Jurkat, Clone E6-1 (cell line): ENCODE results near the gene ARPC1B. TPM values are rescaled to one million over a fixed set of nuclear protein-coding genes. Genes with fewer than 3 reads are reported as not detected.
"Not testable (repeated sequence)": the region's sequence is repeated elsewhere in the genome, so short reads cannot be mapped to it uniquely, and the experiment has no call there.

Source experiments
- DNase-seq: peaks from one replicate; pipeline ENCODE4 v3.0.0-alpha.2; 2011; ENCODE audit warnings: low read depth, low spot score
- H3K4me3 ChIP-seq: 2 replicates; pipeline ENCODE4 v1.5.1; 2011; ENCODE audit warnings: mild to moderate bottlenecking, low read length, control low read depth, moderate library complexity
- polyA plus RNA-seq: library from polyadenylated mRNA; unstranded; fragments of >200 nt; gene quantifications from one replicate; pipeline ENCODE4 v1.2.1, GENCODE V29; 2012; ENCODE audit warnings: missing spikeins; ENCODE audit not compliant: insufficient read length, insufficient read depth

ARPC1B gene
- polyA plus RNA-seq, result 235 TPM

DNA sequence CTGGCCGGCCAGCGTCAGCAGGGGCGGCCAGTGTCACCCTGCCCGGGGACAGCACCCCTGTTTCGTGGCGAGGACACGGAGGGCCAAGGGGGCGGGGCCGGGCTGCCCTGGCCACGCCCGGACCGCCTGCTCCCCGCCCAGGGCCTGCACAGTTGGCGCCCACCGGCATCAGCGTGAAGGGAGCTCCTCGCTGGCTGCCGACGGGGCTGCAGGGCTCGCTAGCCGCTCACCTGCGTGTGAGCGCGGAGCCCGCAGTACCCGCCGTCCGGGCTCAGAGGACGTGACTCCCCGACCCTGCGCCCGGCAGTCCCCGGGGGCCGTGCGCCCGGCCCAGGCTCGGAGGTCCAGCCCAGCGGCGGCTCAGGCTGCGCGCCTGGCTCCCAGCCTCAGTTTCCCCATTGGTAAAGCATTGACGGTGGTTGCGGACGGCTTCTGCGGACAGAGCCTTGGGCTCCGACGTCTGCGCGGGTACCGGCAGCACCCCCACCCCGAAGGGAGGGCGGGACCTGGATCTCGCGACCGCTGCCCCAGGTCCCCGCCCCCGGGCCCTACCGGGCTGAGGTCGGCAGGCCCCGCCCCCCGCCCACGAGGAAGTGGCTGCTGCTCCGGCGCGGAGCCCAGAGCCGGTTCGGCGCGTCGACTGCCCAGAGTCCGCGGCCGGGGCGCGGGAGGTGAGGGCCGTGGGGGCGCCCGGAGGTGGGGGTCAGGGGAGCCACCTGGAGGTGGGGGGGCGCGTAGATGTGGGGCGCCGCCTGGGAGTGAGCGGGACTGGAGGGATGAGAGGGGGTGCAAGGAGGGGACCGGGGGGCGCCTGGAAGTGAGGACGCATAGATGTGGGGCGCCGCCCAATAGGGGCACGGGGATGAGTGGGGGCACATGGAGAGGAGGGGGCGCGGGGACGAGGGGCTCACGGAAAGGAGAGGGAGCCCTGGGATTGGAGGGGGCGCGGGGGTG is at the start of gene ARPC1B:
ARPC1B (plus strand) TSS at position 620 of the 954 bp plus-strand sequence. CDS start 10,985 bp downstream, outside the sequence.
- peak within 1 kb of the TSS; percentile 63 for H3K4me3 ChIP-seq
- DNase-seq, result peak; percentile 53

GRCh38 chr7:99325001-99325493 is 49.5 kb upstream of the ARPC1B start:
- DNase-seq, result no peak
- peak overlapping the region; percentile 98 for H3K4me3 ChIP-seq

DNA sequence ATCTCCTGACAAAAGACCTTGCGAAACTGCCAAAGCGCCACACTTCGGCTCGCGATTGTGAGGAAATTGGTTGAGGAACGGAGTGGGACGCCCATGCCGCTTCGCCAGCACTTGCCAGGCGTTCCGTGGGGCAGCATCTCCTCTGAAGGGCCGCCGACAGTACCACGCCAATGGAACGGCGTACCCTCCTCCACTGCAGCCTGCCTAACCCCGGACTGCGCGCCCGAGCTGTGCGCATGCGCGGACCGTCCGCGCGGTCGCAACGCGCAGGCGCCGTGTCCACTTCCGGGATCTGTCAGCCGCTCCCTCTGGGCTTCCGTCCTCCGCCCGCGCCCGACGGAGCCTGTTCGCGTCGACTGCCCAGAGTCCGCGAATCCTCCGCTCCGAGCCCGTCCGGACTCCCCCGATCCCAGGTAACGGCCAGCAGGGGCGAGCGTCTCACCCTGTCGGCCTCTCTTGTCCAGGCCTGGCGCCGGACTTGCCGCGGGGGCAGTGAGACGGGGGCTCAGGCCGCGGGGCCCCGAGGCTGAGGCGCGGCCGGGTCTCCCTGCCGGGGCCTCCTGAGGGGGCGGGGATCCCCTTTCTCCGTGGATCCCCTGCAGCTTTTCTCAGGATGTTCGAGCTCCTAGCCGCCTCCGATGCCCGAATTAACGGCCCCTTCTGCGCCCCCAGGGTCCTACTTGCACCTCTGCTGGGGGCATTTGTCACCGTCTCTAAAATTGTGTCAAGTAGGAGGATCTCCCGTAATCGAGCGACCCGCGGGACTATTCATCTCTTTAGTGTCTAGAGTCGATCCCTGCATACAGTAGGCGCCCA is 48.7 kb upstream of the ARPC1B start, which contains the start of gene ARPC1A:
ARPC1A (plus strand) TSS at position 307 of the 816 bp plus-strand sequence. CDS start 7,456 bp downstream, outside the sequence.
- peak within 1 kb of the TSS; percentile 98 for H3K4me3 ChIP-seq
- peak; percentile 84 for DNase-seq

- no peak for DNase-seq
- peak overlapping the region; percentile 98 for H3K4me3 ChIP-seq
Observed at GRCh38 chr7:99326408-99326782, 48.1 kb upstream of the ARPC1B start.

GRCh38 chr7:99330314-99330961 is 44.1 kb upstream of the ARPC1B start:
- not testable (repeated sequence) for H3K4me3 ChIP-seq, DNase-seq

DNA sequence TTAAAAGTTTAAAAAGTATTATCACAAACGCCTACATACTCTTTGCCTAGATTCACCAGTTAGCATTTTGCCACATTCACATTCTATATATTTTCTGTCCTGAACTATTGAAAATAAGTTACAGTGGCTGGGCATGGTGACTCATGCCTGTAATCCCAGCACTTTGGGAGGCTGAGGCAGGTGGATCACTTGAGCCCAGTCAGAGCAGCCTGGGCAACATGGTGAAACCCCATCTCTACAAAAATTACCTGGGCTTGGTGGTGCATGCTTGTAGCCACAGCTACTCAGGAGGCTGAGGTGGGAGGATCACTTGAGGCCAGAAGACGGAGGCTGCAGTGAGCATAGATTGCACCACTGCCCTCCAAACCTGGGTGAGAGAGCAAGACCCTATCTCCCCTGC is 43.5 kb upstream of the ARPC1B start:
- H3K4me3 ChIP-seq, result no peak overlapping the region
- no peak for DNase-seq

DNA sequence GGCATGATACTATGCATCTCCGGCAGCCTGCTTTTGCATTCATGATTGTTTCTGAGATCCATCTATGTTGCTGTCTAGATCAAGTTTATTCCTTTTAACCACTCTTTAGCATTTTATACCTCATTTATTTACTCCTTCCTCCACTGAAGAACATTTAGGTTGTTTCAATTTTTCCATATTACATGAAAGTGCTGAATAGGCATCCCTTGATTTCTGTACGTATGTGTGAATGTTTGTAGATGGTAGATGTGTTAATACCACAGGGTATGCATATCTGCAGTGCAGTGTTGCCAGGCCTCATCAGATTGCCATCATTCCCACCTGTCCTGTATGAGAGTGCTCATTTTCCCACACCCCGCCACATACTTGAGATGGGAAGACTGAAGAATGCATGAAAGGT is 34.9 kb upstream of the ARPC1B start:
- H3K4me3 ChIP-seq, result no peak overlapping the region
- no peak for DNase-seq

- no peak for DNase-seq
- no peak overlapping the region for H3K4me3 ChIP-seq
Observed at GRCh38 chr7:99340659-99341058, 33.9 kb upstream of the ARPC1B start.

DNA sequence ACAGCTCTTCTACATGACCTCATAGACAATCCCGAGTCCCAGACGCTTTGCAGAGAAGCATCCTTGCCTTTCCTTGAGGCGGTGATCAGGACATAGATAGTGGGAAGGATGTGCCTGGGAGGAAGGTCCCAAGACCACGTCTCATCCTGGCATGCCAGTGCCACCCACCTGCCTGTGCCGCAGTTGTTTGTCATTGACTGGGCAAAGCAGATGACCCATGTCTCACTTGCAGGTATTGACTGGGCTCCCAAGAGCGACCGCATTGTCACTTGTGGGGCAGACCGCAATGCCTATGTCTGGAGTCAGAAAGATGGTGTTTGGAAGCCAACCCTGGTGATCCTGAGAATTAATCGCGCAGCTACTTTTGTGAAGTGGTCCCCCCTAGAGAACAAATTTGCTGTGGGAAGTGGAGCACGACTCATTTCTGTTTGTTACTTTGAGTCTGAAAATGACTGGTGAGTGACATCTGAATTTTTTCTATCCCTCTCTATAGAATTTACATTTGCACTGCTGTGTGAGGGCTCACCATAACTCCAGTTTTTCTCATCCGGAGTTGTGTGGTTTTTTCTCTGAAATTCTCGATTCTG is 30.4 kb upstream of the ARPC1B start:
- DNase-seq, result no peak
- no peak overlapping the region for H3K4me3 ChIP-seq

- H3K4me3 ChIP-seq, DNase-seq: not testable (repeated sequence)
Observed at GRCh38 chr7:99350641-99351040, 23.9 kb upstream of the ARPC1B start.

- DNase-seq, result no peak
- H3K4me3 ChIP-seq, result no peak overlapping the region
Observed at GRCh38 chr7:99352247-99352646, 22.3 kb upstream of the ARPC1B start.

DNA sequence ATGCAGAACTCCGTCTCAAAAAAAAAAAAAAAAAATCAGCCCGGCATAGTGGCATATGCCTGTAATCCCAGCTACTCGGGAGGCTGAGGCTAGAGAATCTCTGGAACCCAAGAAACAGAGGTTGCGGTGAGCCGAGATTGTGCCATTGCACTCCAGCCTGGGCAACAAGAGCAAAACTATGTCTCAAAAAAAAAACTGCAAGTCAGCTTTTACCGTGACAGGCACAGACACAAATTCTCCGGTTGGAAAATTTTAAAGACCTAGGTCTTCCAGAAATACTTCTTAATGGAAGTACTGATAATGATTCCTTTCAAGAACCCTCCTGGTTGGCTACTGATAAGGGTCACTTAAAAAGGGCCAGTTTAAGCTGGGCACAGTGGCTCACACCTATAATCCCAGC is 19.4 kb upstream of the ARPC1B start:
- DNase-seq, result no peak
- H3K4me3 ChIP-seq, result no peak overlapping the region

- no peak overlapping the region for H3K4me3 ChIP-seq
- no peak for DNase-seq
Observed at GRCh38 chr7:99357701-99358490, 16.6 kb upstream of the ARPC1B start.

- H3K4me3 ChIP-seq, DNase-seq: not testable (repeated sequence)
Observed at GRCh38 chr7:99358521-99358920, 16.0 kb upstream of the ARPC1B start.

DNA sequence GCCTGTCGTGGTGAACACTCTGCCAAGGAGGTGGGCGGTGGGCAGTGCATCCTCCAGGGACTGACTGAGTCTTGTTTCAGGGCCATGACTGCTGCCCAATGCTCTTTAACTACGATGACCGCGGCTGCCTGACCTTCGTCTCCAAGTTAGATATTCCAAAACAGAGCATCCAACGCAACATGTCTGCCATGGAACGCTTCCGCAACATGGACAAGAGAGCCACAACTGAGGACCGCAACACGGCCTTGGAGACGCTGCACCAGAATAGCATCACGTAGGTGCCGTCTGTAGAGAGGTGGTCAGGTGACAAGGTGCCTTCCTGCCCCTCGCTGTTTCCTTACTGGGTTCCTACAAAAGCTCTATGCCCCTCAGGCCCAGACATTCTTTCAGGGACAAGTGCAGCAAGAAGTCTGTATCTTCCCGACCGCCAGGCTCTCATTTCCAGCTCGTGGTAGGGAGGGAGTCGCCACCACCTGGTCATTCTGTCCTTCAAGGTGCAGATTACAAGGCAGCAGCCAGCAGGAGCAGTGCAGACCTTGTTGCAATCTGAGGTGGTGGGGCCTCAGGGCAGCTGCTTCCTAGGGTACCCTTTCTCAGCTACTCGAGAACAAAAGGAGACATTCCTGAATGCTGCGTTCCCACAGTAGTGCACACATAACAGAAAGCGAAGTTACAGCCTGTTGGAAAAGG is 14.9 kb upstream of the ARPC1B start:
- H3K4me3 ChIP-seq, result no peak overlapping the region
- DNase-seq, result no peak

GRCh38 chr7:99362801-99363200 is 11.7 kb upstream of the ARPC1B start:
- DNase-seq, result no peak
- H3K4me3 ChIP-seq, result no peak overlapping the region

DNA sequence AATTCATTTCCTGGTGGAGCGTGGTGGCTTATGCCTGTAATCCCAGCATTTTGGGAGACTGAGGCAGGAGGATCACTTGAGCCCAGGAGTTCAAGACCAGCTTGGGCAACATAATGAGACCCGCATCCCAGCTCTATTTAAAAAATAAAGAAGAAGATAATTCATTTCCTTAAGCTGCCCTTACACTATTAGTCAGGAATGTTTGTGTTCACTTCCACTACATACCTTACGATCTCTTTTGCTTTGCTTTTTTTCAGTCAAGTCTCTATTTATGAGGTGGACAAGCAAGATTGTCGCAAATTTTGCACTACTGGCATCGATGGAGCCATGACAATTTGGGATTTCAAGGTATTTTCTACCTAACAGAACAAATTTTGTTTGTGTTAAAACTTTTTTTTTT is 11.2 kb upstream of the ARPC1B start:
- H3K4me3 ChIP-seq, result no peak overlapping the region
- DNase-seq, result no peak
